ENCODE data around the gene VTI1A.

VTI1A gene

GRCh38 chr10:112821038-112821437 lies 374.0 kb downstream of the VTI1A start:
- no peaks in the 10 kb centered on the region for H3K9me3 ChIP-seq (ENCODE audit: insufficient read depth, low read depth, low read length)
- no peak overlapping the region for H3K4me2 ChIP-seq (ENCODE audit: low read depth, low read length, poor library complexity, severe bottlenecking)
- H3K27me3 ChIP-seq (ENCODE audit: insufficient read depth, low read length, poor library complexity, severe bottlenecking): no peaks in the 10 kb centered on the region
- H3K9ac ChIP-seq (ENCODE audit: low read depth, low read length, poor library complexity, severe bottlenecking): no peak overlapping the region
- H3F3A ChIP-seq (ENCODE audit: low read depth): no peaks in the 10 kb centered on the region
- no peak overlapping the region for H3K4me3 ChIP-seq (ENCODE audit: low read length, poor library complexity, severe bottlenecking)
- H3K79me2 ChIP-seq (ENCODE audit: insufficient read depth, low read length): no peaks in the 10 kb centered on the region
- H3K4me1 ChIP-seq (ENCODE audit: insufficient read depth, low read length, poor library complexity, severe bottlenecking): peaks cover 2% of the 10 kb centered on the region
- TF ChIP-seq EZH2phosphoT487 (IDR thresholded peaks at IDR 0.05; ENCODE audit: borderline replicate concordance) (no peak), CTCF (conservative IDR thresholded peaks at IDR 0.05; ENCODE audit: low read length) (no peak)
- no peaks in the 10 kb centered on the region for H3K36me3 ChIP-seq (ENCODE audit: insufficient read depth, low read length)
- no peak overlapping the region for H2AFZ ChIP-seq (ENCODE audit: low read length)
- no peaks in the 10 kb centered on the region for H4K20me1 ChIP-seq (ENCODE audit: insufficient read depth, low read length, poor library complexity, severe bottlenecking)
- no peaks in the 10 kb centered on the region for H3K9me2 ChIP-seq (replicated peaks; ENCODE audit: low read depth, low read length)

DNA sequence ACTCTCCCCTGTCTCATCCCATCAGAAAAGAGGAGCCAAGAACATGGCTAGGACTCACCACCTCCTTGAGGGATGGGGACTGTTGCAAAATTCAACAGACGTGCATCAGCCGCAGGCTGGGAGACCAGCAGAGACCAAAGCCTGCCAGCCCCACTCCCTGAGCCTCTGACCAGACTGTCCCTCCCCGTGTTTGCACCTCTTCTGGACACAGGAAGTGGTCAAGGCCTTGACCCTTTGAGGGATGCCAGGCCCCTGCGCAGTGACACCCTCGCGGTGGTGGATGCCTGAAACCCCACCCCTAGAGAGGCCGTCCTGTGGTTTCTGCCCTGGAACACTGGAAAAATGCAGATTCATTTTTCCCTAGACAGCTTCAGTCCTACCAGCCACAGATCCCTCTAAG lies 374.6 kb downstream of the VTI1A start:
- no peaks in the 10 kb centered on the region for H3K27me3 ChIP-seq (ENCODE audit: insufficient read depth, low read length, poor library complexity, severe bottlenecking)
- no peak overlapping the region for H2AFZ ChIP-seq (ENCODE audit: low read length)
- no peak overlapping the region for H3K9ac ChIP-seq (ENCODE audit: low read depth, low read length, poor library complexity, severe bottlenecking)
- H4K20me1 ChIP-seq (ENCODE audit: insufficient read depth, low read length, poor library complexity, severe bottlenecking): no peaks in the 10 kb centered on the region
- TF ChIP-seq CTCF (conservative IDR thresholded peaks at IDR 0.05; ENCODE audit: low read length) (no peak), EZH2phosphoT487 (IDR thresholded peaks at IDR 0.05; ENCODE audit: borderline replicate concordance) (no peak)
- H3K79me2 ChIP-seq (ENCODE audit: insufficient read depth, low read length): no peaks in the 10 kb centered on the region
- H3K9me2 ChIP-seq (replicated peaks; ENCODE audit: low read depth, low read length): no peaks in the 10 kb centered on the region
- H3K4me1 ChIP-seq (ENCODE audit: insufficient read depth, low read length, poor library complexity, severe bottlenecking): no peaks in the 10 kb centered on the region
- no peak overlapping the region for H3K4me3 ChIP-seq (ENCODE audit: low read length, poor library complexity, severe bottlenecking)
- no peak overlapping the region for H3K4me2 ChIP-seq (ENCODE audit: low read depth, low read length, poor library complexity, severe bottlenecking)
- H3K36me3 ChIP-seq (ENCODE audit: insufficient read depth, low read length): no peaks in the 10 kb centered on the region
- no peaks in the 10 kb centered on the region for H3F3A ChIP-seq (ENCODE audit: low read depth)
- H3K9me3 ChIP-seq (ENCODE audit: insufficient read depth, low read depth, low read length): no peaks in the 10 kb centered on the region

DNA sequence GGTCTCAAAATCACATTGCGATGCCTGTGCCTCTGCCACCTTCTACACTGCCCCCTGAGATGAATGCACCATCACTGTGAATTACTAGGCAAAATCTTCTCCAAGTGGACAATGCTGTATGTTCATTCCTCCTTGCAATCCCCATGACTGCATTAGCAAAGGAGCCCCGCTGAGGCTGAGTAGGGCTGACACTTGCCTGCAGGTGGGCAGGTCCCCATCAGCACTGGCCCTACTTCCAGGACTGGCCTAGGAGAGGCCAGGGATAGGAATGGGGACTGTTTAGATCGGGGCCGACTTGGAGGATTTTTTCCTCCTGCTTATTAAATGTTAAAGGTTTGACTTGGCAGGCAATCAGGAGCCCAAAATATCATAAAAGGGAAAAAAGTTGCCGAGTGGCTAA lies 376.0 kb downstream of the VTI1A start:
- TF ChIP-seq EZH2phosphoT487 (IDR thresholded peaks at IDR 0.05; ENCODE audit: borderline replicate concordance) (no peak), CTCF (conservative IDR thresholded peaks at IDR 0.05; ENCODE audit: low read length) (no peak)
- Histone ChIP-seq H3K4me3 (ENCODE audit: low read length, poor library complexity, severe bottlenecking) (no peak overlapping the region), H3K79me2 (ENCODE audit: insufficient read depth, low read length) (no peaks in the 10 kb centered on the region), H3F3A (ENCODE audit: low read depth) (no peaks in the 10 kb centered on the region), H3K36me3 (ENCODE audit: insufficient read depth, low read length) (no peaks in the 10 kb centered on the region), H3K27me3 (ENCODE audit: insufficient read depth, low read length, poor library complexity, severe bottlenecking) (no peaks in the 10 kb centered on the region), H3K4me1 (ENCODE audit: insufficient read depth, low read length, poor library complexity, severe bottlenecking) (no peaks in the 10 kb centered on the region), H3K4me2 (ENCODE audit: low read depth, low read length, poor library complexity, severe bottlenecking) (no peak overlapping the region), H3K9me2 (replicated peaks; ENCODE audit: low read depth, low read length) (no peaks in the 10 kb centered on the region), H3K9me3 (ENCODE audit: insufficient read depth, low read depth, low read length) (no peaks in the 10 kb centered on the region), H2AFZ (ENCODE audit: low read length) (no peak overlapping the region), H3K9ac (ENCODE audit: low read depth, low read length, poor library complexity, severe bottlenecking) (no peak overlapping the region), H4K20me1 (ENCODE audit: insufficient read depth, low read length, poor library complexity, severe bottlenecking) (no peaks in the 10 kb centered on the region)

All from Loucy (cell line).